Upper lobe of right lung (tissue), 1 donor: Measurements from ENCODE around the gene ABCG8. TPM values are rescaled to one million over a fixed set of nuclear protein-coding genes. Genes with fewer than 3 reads are reported as not detected.

Source experiments
- ATAC-seq: fragments of 200-7000 bp; cut with Tn5 transposase; one replicate; pipeline ENCODE4 v1.9.1; 2020; ENCODE audit warnings: mild to moderate bottlenecking, moderate library complexity
- DNase-seq: peaks from one replicate; pipeline ENCODE4 v3.0.0-alpha.2; 2020
- H3K27ac ChIP-seq: fragments of 200-600 bp; one replicate; pipeline ENCODE4 v1.8.0; 2022
- H3K27me3 ChIP-seq: fragments of 200-600 bp; one replicate; pipeline ENCODE4 v1.8.0; 2022; ENCODE audit warnings: mild to moderate bottlenecking
- H3K36me3 ChIP-seq: fragments of 200-600 bp; one replicate; pipeline ENCODE4 v1.8.0; 2022
- H3K4me1 ChIP-seq: fragments of 200-600 bp; one replicate; pipeline ENCODE4 v1.8.0; 2022
- H3K4me3 ChIP-seq: fragments of 200-600 bp; one replicate; pipeline ENCODE4 v1.8.0; 2022; ENCODE audit warnings: mild to moderate bottlenecking
- H3K9me3 ChIP-seq: fragments of 200-600 bp; one replicate; pipeline ENCODE4 v1.8.0; 2022
- CTCF ChIP-seq: fragments of 200-600 bp; IDR thresholded peaks from one replicate; pipeline ENCODE4 v1.8.0; 2022; ENCODE audit warnings: antibody characterized with exemption
- intact Hi-C: fragments of 100-400 bp; cut with DNase I; formaldehyde crosslinking; loops from one replicate; pipeline ENCODE4 v1.11.0; 2022
- total RNA-seq: library from RNA; stranded (reverse); fragmentation: NEBNext Ultra II Directional; extraction: Animal tissue kit (Norgen Biotek cat#: 25700); gene quantifications from one replicate; pipeline ENCODE4 v1.2.1, GENCODE V29; 2021
- donor health status: DM: no; HTN: yes; CAD: no; lungs with severe emphysema.

ABCG8 gene
- total RNA-seq, 1 donor from 2014 or later = not detected

GRCh38 chr2:43819491-43820163 is 19.1 kb upstream of the ABCG8 start:
- TF ChIP-seq CTCF = no peak
- no peak for ATAC-seq
- Histone ChIP-seq H3K4me1 (no peaks in the 10 kb centered on the region), H3K36me3 (no peaks in the 10 kb centered on the region), H3K4me3 (no peak overlapping the region), H3K27ac (no peak overlapping the region), H3K9me3 (no peaks in the 10 kb centered on the region), H3K27me3 (no peaks in the 10 kb centered on the region)
- DNase-seq = no peak
- intact Hi-C loops = no loop called here

DNA sequence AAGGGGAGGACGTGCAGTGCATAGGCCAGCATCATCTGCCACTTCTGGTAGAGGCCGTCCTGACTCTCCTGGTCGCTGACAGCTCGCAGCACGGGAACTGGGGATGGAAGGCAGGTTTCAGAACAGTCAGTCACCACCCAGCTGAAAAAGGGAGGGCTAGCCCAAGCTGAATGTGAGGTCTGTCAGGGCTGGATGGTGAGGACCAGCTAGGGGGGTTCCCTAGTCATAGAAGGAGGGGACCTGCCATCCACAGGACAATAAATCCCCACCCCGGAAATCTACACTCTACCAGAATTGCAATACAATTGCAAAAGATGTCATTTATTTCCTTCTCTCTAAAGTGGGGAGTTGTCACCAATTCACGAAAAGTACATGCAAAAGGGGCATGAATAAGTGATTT is 15.9 kb upstream of the ABCG8 start:
- no peaks in the 10 kb centered on the region for H3K4me1 ChIP-seq
- H3K36me3 ChIP-seq = no peaks in the 10 kb centered on the region
- DNase-seq (no peak), ATAC-seq (no peak)
- TF ChIP-seq CTCF = no peak
- intact Hi-C loops = no loop called here
- H3K4me3 ChIP-seq = no peak overlapping the region
- no peak overlapping the region for H3K27ac ChIP-seq
- no peaks in the 10 kb centered on the region for H3K9me3 ChIP-seq
- no peaks in the 10 kb centered on the region for H3K27me3 ChIP-seq

DNA sequence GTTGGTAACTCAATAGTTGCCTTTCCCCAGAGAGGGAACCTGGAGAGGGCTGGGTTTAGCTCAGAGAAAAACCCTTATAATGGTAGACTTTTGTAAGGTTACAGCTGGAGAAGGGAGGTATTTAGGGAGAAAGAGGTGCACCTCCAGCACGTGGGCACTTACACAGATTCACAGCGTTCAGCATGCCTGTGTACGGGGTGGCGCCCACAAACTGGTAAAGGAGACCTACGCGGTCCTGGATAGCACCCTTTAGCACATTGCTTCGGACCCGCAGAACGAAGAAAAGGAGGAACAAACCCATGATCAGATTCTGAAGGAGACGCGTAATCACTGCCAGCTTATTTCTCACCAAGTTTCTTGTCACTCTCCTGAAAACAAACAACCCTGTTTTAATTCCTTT is 15.0 kb upstream of the ABCG8 start:
- ATAC-seq (no peak), DNase-seq (no peak)
- Histone ChIP-seq H3K27me3 (no peaks in the 10 kb centered on the region), H3K36me3 (no peaks in the 10 kb centered on the region), H3K4me3 (no peak overlapping the region), H3K4me1 (no peaks in the 10 kb centered on the region), H3K27ac (no peak overlapping the region), H3K9me3 (no peaks in the 10 kb centered on the region)
- TF ChIP-seq CTCF = no peak
- intact Hi-C loops = no loop called here

DNA sequence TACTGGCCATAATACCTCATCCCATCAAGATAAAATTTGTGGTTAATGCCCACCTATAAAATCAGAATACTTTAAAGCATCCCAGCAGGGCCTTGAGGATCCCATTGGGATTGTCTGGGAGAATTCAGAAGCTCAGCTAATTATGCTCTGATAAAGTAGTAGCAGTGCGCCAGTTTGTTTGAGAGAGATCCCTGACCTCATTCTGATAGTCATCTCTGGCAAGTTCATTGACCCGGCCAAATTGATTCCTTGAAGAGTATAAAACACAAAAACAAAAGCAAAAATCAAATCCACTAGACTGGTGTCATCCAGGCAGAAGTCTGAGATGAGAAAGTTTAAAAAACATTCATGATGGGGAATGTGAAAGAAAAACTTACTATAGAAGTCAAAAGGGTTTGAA is 14.3 kb upstream of the ABCG8 start:
- Histone ChIP-seq H3K36me3 (no peaks in the 10 kb centered on the region), H3K27me3 (no peaks in the 10 kb centered on the region), H3K9me3 (no peaks in the 10 kb centered on the region), H3K27ac (no peak overlapping the region), H3K4me3 (no peak overlapping the region), H3K4me1 (no peaks in the 10 kb centered on the region)
- TF ChIP-seq CTCF = no peak
- DNase-seq (no peak), ATAC-seq (no peak)
- intact Hi-C loops = no loop called here

- intact Hi-C loops = no loop called here
- H3K4me1 ChIP-seq = no peaks in the 10 kb centered on the region
- DNase-seq = no peak
- no peaks in the 10 kb centered on the region for H3K9me3 ChIP-seq
- no peak overlapping the region for H3K27ac ChIP-seq
- no peak overlapping the region for H3K4me3 ChIP-seq
- ATAC-seq = no peak
- H3K36me3 ChIP-seq = no peaks in the 10 kb centered on the region
- no peaks in the 10 kb centered on the region for H3K27me3 ChIP-seq
- no peak for TF ChIP-seq CTCF
Observed at GRCh38 chr2:43824951-43825493, 13.7 kb upstream of the ABCG8 start.
